HG03175 (cell line): ENCODE data around the gene MMP14.
"Not testable (repeated sequence)": the region's sequence is repeated elsewhere in the genome, so short reads cannot be mapped to it uniquely, and the experiment has no call there.

Experiments
- ATAC-seq: cut with Tn5 transposase; IDR thresholded peaks from one replicate; pipeline ENCODE4 v1.9.1; 2021; ENCODE audit warnings: mild to moderate bottlenecking, moderate library complexity; ENCODE audit not compliant: unreplicated experiment

MMP14 gene

GRCh38 chr14:22836301-22837113 lies at the start of gene MMP14:
MMP14 (plus strand) TSS chr14:22836585; CDS start chr14:22836818, 233 bp downstream.
- ATAC-seq: no peak

GRCh38 chr14:22786685-22787084 lies 49.7 kb upstream of the MMP14 start:
- no peak for ATAC-seq

GRCh38 chr14:22791301-22791700 lies 45.1 kb upstream of the MMP14 start:
- no peak for ATAC-seq

DNA sequence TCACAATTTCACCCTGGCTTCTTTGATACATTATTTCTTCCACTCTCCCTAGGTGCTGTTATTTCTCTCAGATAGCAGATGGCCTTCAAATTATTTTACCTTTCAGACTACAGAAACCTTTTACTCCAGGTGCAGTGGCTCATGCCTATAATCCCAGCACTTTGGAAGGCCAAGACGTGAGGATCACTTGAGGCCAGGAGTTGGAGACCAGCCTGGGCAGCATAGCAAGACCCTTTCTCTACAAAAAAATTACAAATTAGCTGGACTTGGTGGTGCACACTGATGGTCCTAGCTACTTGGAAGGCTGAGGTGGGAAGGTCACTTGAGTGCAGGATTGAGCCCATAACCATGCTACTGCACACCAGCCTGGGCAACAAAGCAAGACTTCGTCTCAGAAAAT lies 44.2 kb upstream of the MMP14 start:
- ATAC-seq: no peak

- not testable (repeated sequence) for ATAC-seq
These were observed 42.8 kb upstream of the MMP14 start for GRCh38 chr14:22793550-22793949.

DNA sequence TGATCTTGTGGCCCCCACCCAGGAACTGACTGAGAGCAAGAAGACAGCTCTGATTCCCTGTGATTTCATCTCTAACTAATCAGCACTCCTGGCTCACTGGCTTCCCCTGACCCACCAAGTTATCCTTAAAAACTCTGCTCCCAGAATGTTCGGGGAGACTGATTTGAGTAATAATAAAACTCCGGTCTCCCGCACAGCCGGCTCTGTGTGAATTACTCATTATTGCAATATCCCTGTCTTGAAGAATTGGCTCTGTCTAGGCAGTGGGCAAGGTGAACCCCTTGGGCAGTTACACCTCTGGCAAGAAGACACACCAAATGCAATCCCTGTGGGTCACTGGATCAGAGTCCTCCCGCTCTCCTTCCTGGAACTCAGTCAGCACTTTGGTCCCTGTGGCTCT lies 42.4 kb upstream of the MMP14 start:
- no peak for ATAC-seq

GRCh38 chr14:22794551-22794951 lies 41.8 kb upstream of the MMP14 start:
- peak; percentile 58 for ATAC-seq

DNA sequence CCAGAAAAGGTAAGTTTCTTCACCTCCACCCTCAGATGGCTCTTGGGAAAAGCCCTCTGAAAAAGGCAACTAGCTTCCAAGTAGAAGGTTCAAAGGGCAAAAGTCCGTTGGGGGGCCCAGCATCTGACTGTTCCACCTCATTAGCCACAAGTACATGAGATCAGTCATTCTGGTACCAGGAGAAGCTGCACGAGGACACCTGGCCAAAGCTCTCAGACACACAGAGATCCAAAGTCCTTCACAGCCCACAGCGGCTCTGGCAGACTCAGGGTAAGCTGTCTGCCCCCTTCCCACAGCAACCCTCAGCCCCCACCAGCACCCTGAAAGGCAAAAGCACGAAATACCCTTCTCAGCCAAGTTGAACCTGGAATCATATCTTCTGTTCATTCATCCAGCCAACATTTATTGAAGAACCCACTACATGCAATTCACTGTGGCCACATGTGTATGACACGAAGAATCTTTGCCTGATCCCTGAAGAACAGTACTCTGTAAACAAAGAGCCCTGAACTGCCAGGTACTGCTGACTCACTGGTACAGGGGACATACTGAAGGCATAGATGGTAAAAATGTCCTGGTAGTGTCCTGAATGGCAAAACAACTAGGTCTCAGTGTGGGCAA lies 40.2 kb upstream of the MMP14 start:
- peak; percentile 66 for ATAC-seq

DNA sequence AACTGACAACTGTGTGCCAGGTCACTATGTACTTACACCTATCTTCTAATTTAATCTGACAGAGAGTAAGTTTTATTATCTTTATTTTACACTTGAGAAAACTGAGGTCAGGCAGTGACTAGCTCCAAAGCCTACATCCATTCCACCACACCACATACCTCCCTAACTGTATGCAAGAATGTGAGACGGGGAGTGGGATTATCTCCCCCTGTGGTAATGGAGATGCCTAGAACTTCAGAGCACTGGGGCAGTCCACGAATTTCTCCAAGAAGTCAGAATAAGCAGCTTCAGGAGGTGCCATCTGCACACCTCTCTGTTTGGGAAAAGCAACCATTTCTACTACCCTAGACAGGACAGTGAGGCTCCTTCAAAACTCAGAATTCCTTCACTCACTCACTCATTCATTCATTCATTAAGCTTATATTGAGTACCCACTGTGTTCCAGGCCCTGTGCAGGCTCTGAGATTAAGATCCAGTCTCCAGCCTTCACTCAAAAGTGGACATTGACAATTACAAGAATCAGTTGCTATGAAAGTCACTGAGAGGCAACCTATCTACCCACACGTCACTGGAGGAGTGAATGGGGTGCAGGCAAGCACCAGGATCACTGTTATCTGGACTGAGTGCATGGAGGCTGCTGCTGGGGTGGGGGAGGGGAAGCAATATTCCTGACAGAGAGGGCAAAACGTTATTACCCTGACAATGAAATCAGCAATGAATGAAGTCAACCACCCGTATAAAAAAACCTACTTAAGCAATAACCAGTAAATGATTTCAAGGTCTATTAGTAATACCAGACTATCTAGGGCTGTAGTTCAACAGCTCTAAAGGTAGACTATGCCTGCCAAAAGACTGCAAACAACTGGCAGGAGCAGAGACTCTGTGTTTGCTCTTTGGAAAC lies 39.1 kb upstream of the MMP14 start:
- ATAC-seq: no peak

GRCh38 chr14:22798528-22798927 lies 37.9 kb upstream of the MMP14 start:
- no peak for ATAC-seq

DNA sequence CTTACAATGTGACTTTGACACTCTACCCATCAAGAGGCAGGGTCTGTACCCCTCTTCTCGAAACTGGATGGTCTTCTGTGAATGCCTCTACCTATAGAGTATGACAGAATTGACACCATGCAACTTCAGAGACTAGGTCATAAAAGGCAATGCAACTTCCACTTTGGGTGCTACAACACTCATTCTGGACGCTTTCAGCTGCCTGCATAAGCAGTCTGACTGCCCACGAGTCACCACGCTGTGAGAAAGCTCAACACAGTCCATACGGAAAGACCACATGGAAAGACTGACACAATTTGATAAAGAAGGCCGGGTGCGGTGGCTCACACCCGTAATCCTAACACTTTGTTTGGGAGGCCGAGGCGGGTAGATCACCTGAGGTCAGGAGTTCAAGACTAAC lies 36.0 kb upstream of the MMP14 start:
- ATAC-seq: no peak

GRCh38 chr14:22801716-22802115 lies 34.7 kb upstream of the MMP14 start:
- ATAC-seq: no peak

- ATAC-seq: peak; percentile 52
These were observed 33.3 kb upstream of the MMP14 start for GRCh38 chr14:22802860-22803686.

GRCh38 chr14:22803687-22803974 lies 32.8 kb upstream of the MMP14 start:
- peak; percentile 37 for ATAC-seq

- ATAC-seq: not testable (repeated sequence)
These were observed 31.1 kb upstream of the MMP14 start for GRCh38 chr14:22805235-22805634.

- no peak for ATAC-seq
These were observed 28.8 kb upstream of the MMP14 start for GRCh38 chr14:22807432-22808087.

DNA sequence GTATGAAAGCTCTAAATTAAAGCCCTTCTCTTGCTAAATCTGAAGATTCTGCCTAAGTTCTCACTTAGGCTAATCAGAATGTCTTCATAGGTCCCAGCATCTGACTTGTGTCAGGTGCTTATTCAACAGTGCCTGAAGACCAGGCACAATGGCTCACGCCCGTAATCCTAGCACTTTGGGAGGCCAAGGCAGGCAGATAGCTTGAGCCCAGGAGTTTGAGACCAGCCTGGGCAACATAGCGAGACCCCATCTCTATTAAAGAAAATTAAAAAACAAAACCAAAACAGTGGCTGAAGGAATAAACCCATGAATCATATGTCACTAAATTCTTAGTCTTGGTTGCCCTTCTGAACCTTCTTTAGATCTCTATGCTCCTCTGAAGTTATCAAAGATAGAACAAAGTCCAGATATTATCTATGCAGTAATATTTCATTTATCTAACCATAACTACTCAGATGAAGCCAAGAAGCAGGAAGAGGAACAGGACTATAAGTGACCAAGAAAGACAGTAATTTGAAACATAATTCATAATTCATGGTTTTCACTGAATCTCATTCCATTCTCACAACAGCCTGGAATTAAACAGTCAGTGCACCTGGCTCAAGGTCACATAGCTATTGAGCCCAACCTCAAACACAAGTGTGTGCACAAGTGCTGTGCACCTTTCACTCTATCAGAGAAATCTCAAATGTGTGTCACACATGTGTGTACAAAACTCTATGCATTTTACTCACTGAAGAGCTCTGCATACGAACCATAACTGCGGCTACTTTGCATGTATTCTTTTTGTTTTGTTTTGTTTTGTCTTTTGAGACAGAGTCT lies 27.8 kb upstream of the MMP14 start:
- ATAC-seq: no peak

DNA sequence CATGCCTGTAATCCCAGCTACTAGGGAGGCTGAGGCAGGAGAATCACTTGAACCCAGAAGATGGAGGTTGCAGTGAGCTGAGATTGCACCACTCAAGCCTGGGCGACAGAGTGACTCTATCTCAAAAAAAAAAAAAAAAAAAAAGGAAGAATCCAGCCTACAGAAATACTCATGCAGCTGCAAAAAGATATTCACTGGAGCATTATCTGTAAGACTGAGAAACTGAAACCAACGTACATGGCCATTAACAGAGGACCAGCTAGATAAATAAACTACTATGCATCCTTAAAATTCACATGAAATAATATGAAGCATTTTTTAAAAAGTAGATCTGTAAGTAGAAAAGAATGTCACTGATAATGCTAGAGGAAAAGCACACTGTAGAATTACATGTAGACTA lies 24.7 kb upstream of the MMP14 start:
- no peak for ATAC-seq

DNA sequence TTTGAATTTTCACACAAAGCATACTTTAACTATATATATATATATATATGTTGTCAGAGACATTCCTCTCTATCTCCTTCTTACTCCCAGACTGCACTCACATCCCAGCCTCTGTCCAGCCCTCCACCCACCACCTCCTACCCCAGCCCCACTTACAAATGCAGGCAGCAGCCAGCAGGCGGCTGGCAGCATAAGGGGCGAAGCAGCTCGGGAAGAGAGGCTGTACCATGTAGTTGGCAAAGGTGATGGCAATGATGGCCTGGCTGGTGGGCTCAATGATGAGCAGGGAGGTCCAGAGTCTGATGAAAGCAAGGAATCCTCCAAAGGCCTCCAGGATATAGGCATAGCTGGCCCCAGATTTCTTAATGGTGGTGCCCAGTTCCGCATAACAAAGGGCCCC lies 23.6 kb upstream of the MMP14 start:
- ATAC-seq: no peak
